M059J (cell line): ENCODE results near the gene TSPAN11. TPM values are rescaled to one million over a fixed set of nuclear protein-coding genes. Genes with fewer than 3 reads are reported as not detected.

Experiments used
- DNase-seq: peaks from one replicate; pipeline ENCODE4 v3.0.0-alpha.2; 2012; ENCODE audit warnings: low read depth
- total RNA-seq: library from RNA; depleted of rRNA; stranded (reverse); fragments of >200 nt; shearing (Covaris generic); gene quantifications from 2 replicates; pipeline ENCODE4 v1.2.3, GENCODE V29; 2014

Gene TSPAN11
- total RNA-seq, 1 experiment from 2014 or later = 0.39 TPM

DNA sequence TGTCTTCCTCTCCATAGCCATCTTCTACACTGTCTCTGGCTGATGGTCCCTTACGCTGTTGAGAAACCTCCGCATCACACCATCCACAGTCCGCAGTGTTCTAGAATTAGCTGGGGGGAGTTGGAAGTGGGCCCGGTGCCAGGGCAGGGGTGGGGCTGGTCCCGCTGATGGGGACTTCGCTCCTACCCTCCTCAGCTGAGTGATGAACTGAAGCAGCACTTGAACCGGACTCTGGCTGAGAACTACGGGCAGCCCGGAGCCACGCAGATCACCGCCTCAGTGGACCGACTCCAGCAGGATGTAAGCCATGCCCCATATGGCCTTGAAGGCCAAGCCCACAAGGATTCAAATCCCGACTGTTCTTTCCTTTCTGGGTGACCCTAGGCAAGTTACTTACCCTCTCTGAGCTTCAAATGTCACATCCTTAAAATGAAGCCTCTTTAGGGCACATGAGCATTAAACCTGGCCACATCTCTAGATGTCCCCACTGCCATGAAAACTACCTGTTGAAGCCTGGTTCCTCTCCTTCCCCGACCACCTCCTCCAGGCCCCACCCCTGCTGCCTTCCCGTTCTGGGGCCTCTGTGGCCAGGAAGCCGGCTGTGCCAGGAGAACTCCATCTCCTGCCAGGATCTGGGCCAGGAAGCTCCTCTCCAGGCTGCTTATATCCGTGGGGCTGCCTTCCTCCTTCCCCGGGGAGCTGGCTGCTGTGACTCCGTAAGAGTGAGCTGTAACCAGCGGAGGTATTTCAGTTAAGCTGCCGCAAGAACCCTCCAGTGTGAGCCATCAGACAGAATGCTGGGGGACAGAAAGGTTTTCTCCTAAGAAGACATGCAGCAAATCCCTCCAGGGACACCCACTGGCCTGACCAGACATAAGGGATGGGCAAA is 53.1 kb downstream of the TSPAN11 start:
- no peak for DNase-seq

DNA sequence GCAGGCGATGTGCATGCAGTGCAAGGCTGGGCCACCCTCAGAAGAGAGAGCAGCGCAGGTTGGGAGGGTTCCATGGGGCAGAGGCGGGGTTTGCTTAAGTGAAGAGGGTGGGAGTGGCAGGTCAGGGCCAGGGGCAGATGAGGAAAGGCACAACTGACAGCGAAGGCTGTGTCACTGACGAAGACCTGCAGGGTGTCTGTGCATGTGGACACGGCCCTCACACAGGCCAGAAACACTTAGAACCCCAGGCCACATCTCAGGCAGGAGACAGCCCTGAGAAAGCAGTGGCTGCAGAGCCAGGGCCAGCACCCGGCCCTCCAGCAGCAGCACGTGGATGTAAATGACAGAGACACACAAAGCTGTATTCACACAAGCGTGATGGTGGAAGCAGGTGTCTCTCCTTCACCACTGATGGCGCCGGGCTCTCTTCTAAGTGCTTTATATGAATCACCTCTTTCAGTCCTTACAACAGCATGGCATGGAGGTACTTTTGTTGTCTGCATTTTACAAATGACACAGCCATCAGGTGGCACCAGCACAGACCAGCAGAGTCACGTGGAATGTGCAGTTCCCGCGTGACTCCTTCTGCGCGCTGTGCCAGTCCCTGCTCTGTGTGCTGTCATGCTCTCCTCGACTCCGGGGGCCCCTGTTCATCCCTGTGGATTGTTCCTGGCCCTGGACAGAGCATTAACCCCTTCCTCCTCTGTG is 54.6 kb downstream of the TSPAN11 start:
- DNase-seq = no peak

DNA sequence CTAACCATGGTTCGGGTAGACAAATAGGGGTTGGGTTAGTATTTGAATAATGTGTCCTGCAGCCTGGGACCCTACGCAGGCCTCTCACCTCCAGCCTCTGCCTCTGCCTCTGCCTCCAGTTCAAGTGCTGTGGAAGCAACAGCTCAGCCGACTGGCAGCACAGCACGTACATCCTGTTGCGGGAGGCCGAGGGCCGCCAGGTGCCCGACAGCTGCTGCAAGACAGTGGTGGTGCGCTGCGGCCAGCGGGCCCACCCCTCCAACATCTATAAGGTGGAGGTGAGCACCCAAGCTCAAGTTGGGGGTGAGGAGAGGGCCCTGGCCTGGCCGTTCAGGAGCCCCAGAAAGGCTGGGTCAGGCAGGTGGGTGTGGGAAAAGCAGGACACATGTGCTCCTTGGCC is 55.9 kb downstream of the TSPAN11 start:
- no peak for DNase-seq

DNA sequence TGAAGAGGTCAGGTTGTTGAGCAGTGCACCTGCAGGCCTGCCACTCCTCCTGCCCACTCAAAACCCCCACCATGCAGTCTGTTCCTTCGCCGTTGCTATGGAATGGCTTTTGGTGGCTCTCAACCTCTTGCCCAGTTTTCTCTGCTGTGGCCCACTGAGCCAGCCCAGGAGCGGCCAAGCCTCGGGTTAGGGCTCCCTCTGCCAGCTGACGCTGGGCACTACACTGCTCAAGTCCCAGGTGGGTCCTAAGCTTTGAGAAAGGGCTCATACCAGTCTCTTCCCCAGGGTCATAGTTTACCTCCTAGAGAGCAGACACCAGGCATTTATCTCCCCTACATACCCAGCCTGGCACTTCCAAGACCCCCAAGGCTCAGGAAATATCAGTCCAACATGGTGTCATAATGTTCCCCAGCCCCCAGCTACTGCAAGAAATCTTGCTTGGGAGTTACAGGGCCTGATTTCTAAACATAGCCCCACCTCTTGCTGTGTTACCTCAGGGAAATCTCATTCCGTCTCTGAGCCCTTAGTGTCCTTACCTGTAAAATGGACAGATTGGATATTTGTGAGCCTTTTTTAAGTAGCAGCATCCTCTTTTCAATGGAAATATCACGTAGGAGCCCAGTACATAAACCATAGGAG is 59.4 kb downstream of the TSPAN11 start:
- peak; percentile 38 for DNase-seq

DNA sequence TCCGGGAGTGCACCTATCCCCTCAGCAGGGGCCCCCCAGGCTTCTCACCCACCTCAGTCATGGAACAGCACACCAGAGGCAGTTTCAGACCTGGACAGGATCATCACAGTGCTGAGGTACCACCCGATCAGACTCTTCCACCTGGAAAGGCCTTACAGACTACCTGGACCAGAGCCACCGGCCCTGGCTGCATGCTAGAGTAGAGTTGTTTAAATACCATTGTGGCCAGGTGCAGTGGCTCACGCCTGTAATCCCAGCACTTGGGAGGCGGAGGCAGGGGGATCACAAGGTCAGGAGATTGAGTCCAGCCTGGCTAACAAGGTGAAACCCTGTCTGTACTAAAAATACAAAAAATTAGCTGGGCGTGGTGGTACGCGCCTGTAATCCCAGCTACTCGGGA is 61.5 kb downstream of the TSPAN11 start:
- DNase-seq = no peak

DNA sequence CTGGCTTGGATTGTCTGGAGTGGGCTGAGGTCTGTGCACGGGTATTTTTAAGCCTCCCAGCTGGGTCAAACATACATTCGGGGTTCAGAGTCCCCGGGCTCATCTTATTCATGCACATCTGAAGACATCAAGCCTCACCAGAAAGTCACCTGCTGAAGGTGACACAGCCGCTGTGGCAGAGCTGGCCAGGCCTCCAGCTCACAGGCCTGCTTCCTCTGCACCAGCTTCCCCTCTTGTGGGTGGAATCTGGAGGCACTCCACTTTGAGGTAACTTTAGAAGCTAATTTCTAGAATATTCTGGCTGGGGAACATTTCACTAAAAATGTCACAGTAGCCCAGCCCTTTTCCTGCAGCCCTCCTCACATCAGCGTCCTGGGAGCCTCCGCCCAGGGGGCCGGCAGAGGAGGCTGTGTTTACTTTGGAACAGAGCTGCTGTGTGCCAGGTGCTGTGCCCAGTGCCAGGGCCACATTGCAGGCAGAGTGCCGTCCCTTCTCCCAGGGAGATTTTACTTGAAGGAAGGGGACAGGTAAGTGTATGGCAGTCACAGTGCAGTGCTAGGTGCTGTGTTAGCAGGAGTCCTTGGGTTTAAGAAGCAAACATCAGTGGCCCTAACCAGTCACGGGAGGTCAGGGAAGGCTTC is 62.2 kb downstream of the TSPAN11 start:
- no peak for DNase-seq

DNA sequence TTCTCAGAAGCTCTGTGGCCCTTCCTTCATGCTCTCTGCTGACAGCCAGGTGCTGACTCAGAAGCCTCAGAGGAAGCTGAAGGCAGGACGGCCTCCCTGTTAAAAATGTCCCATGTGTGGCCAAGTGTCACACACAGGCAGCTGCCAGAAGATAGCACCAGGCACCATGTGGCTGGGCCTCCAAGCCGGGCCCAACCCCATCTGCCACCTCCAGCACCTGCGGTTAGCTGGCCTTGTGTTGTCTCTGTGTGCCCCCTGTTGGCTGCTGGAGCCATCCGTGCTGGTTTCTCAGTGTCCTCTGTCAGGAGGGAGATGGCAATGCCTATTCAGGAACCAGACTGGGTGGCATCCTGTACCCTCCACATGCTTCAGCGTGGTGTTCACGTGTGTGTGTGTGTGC is 63.2 kb downstream of the TSPAN11 start:
- DNase-seq = peak; percentile 31

DNA sequence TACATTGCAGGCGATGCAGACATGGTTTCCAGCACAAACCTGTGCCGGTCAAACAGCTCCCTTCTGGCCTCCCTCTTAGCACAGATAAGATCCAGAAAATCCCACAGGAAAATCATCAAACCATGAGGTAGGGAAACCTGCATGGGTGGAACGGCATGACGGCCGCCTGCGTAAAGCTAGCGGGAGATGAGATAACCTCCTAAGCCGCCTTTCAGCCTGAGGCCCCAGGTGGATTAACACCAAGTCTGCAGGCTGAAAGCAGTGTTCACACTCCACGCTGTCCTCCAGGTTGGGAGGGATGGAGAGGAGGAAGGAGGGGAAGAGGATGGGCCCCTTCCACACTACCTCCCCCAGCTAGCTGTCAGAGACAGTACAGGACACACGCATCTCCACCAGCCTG is 63.8 kb downstream of the TSPAN11 start:
- DNase-seq = no peak

DNA sequence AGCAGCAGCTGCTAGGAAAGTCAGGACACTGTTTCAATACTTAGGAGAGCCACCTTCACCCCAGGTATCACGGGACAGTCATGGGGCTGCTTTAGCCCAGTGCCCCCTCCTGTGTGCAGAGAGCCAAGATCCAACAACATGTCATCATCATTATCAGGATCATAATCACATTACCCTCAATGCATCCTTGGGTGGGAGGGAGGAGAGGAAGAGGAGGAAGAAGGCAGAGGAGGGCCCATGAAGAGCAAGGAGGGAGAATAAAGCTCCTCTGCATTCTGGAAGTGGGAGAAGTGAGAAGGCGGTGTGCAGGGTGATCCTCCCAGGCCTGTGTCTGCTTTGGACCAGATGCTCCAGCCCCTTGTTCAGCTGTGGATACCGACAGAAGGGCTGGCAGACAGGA is 64.2 kb downstream of the TSPAN11 start:
- DNase-seq = no peak

DNA sequence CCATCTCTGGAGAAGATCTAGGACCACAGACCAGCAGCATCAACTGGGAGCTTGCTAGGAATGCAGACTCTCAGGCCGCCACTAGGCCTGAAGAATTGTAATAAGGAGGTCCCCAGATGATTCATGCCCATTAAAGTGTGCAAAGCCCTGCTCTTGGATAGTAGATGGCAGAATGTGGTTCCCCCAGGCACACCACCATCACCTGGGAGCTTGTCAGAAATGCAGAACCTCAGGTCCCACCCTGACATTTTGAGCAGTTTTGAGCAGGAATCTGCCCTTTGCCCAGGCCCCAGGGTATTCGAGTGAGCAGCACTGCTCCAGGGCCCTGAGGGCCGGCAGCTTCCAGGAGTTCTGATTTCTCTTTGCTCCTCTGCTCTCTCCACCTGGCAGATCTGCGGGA is 64.9 kb downstream of the TSPAN11 start:
- DNase-seq = no peak

DNA sequence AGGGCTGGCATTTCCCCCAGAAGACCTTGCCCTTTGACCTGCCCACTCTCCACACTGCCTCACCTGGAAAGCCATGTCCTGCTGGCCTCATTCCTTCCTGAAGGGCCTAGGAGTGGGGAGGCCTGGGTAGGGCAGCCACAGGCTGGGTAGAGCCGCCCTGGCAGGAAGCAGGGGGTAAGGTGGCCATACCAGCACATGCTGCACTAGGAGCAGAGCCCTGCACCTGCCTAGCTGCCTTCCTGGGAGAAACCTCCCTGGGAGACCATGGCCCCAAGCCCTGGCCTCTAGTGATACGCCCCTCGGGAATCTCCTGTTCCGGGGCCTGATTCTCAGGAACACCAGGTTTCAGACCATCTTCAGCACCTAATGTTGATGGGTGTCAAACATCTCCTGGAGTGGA is 65.8 kb downstream of the TSPAN11 start:
- no peak for DNase-seq

DNA sequence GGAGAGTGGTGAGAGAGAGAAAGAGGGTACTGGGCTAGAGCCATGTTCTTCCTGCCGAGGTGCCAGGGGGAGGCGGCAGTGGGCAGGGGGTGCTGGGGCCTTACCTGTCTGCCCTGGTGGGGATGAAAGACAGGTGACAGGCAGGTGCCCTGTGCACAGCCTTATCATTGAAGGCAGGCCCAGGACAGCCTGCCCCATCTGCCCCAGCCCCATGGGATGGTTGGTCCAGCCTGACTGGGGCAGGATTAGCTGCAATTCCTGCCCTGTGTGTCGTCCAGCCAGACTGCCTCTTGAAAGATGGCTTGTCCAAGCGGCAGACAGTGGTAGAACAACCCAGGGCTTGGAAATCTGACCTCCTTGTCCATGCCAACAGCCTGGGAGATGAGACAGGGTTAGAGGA is 67.2 kb downstream of the TSPAN11 start:
- DNase-seq = no peak

DNA sequence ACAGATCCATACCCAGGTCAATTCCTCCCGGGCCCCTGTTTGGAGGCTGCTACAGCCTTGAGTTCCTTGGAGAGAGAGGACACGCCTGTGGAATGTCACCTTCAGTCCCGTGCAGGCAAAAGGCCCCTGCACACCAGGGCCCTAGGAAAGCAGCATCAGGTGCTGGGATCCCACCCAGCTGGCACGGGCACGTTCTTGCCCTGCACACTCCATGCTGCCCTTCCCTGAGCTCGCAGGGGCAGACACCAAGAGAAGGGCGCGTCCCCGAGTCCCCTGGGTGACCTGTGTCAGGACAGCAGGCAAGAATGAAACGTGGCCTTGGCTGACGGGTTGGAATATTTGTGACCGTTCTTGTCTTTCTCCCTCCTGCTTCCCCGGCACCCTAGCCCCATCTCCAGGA is 67.7 kb downstream of the TSPAN11 start:
- no peak for DNase-seq

DNA sequence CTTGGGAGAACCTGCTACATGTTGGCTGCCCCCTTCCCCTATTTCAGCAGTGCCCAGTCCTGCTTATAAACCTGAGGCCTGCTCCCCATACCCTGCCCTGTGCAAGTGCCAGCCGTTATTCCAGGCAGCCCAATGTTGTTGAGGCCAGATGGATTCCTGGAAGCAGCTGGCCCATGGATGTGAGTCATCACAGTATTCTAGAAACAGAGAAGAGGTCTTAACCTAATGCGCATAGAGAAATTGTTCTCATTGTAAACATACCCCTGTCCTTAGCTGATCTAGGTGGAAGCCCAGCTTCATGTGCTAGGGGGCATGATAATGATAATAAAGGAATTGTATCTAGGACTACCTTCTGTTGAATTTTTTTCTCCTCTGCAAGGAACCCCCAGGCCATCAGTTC is 69.7 kb downstream of the TSPAN11 start:
- peak; percentile 78 for DNase-seq

DNA sequence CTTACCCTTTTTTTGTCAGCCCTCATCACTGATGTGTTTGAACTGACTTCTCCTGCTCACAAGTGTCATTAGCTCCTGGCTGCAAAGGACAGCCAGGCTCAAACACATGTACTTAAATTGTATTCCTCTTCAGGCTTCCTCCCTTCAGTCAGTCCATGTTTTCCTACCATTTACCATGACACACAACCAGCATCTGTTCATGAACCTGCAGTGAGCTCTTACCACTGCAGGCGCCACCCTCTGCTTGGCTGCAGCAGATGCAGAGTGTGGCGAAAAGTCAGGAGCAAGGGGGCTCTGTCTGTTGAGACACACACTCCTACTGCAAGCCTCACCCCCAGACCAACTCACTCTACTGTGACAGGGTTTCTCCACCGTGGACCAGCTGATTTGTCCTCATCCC is 70.2 kb downstream of the TSPAN11 start:
- no peak for DNase-seq

DNA sequence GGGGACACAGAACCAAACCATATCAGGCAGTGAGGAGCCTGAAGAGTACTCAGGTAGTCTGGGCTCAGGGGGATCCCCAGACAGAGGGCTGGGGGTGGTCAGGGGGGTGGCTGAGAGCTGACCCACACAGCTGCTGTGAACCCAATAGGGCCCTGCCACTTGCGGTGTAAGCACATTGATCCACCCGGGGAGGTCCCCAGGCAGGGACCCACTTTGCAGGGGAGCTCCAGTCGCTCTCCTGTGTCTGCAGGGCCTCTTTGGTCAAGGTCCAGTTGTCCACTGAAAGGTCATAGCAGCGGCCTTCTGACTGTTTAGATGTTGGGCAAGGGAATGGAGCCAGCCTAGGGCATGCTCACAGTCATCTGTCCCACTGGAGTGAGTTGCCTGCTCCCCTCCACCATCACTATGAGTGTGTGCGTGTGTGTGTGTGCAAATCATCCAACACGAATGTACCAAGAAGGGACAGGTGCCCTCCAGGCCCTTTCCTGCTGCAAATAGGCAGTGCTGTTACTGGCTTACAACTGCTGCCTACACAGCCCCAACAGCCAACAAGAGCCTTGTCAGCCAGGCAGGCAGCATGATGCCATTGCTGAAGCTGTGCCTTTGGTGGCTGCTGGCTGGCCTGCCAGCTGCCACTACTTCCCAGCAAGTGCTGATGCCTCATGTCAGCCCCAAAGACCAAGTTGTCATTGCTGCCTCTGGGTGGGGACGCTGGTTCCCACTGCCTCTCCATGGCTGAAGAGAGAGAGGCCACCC is 71.3 kb downstream of the TSPAN11 start:
- no peak for DNase-seq

DNA sequence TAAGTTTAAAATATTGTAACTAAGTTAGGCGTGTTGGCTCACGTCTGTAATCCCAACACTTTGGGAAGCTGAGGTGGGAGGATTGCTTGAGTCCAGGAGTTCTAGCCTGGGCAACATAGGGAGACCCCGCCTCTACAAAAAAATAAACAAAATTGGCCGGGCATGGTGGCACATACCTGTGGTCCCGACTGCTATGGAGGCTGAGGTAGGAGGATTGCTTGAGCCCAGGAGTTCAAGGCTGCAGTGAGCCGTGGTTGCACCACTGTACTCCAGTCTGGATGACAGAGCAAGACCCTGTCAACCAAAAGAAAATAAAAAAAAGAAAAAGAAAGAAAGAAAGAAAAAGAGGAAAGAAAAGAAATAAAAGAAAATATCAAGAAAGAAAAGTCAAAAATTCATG is 72.5 kb downstream of the TSPAN11 start:
- no peak for DNase-seq

DNA sequence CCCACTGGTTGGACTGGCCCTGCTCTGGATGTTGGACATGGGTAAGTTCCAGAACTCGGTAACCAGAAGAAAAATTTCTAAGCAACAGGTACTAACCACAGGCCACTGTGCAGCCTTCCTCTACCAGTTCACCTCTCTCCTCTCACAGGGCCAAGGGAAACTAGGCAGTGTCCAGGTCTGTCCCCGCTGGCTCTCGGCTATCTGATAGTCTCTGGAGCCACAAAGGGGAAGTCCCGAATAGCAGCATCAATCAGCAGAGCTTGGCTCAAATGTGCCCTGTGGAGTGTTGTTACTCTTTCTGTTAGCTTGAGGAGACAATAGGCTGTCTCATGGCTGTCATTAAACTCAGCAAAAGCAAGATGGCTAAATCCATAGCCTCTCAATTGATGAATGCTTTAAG is 73.2 kb downstream of the TSPAN11 start:
- DNase-seq = no peak

DNA sequence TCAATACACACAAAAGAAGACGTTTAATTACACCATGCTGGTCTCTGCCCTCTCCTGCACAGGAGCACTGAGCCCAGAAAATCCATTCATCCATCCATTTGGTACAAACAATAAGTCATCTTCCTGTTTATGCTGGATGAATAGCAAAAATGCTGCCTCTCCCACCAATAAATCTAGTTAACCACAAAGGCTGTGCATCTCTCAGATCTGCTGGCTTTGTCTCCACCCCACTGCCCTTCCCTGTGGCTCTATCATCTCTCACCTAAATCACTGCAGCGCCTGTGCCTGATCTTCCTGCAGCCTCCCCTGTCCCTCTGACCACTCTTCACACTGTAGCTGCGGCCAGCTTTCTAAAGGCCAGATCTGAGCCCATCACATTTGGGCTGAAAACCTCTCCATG is 74.2 kb downstream of the TSPAN11 start:
- DNase-seq = peak; percentile 84

DNA sequence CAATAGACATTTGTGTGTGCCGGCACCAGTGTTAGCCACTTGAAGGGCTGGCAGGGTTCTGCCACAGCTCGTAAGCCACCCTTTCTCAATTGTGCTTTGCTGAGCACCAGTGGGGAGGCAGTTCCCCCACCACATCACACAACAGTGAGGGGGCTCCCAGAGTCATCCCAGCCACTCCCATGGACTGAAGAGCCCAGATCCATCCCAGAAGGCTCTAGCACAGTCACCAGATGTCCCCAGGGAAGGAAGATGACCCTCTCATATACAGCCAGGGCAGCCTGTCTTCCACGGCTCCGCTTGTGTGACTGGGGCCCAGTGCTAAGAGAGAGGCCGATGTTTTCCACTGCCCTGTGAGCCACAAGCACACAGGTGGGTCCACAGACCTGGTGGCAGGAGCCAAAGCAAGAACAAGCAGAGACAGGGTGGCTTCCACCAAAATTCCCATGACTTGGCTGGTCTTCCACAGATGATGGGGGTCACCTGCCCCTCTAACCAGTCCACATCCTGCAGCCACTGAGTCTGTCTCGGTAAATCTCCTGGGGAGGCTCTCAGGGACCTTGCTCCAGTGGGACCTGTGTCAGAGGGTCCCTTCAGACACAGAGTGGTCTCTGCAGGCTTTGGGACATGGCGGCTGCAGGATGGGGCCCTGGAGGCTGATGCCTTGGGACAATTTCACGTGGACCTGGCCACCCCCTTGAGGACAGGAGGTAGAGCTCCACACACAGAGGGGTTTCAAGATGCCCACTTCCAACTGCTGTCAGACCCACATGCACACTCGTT is 75.2 kb downstream of the TSPAN11 start:
- no peak for DNase-seq

DNA sequence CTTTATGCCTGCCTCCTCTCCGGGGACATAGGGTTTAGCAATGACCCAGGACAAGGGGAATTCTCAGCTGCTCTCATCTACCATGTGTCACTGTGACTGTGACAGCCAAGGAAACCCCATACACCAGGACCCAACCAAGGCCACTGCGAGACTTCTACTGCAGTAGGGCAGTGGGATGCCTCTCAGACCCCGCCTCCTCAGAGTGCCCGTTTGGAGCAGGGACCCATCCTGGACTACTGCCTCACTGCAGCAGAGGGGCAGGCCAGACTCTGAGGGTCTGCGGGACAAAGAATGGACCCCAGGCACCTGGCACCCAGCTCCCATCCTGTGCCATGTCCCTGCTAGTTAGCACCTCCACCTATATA is 75.8 kb downstream of the TSPAN11 start:
- DNase-seq = no peak
